ENCODE measurements around the gene CELA2B. TPM values are rescaled to one million over a fixed set of nuclear protein-coding genes. Genes with fewer than 3 reads are reported as not detected.

The CELA2B gene
- total and polyA plus RNA-seq, 2 donors (not counting 1 experiment from before 2014, with no cell fraction given) = not detected

- Histone ChIP-seq H3K9ac (ENCODE audit: insufficient read depth, low read length) (no peak overlapping the region), H3K4me2 (ENCODE audit: extremely low read depth, insufficient read depth, low read length) (no peak overlapping the region), H3K36me3 (ENCODE audit: control insufficient read depth, insufficient read depth, low read length) (no peaks in the 10 kb centered on the region), H2AFZ (ENCODE audit: low read length) (no peak overlapping the region), H3K79me2 (ENCODE audit: control insufficient read depth, insufficient read depth, low read length) (no peaks in the 10 kb centered on the region), H3K4me1 (ENCODE audit: control insufficient read depth, extremely low read depth, insufficient read depth, low read length) (no peaks in the 10 kb centered on the region), H3K4me3 (replicated peaks in 1 of 4; ENCODE audit: control extremely low read depth in 1 of 4, insufficient read depth in 1 of 4, low read depth in 3 of 4, low read length in 4 of 4) (no peak overlapping the region), H3K27me3 (ENCODE audit: control insufficient read depth, insufficient read depth, low read length) (peaks cover 7% of the 10 kb centered on the region), H4K20me1 (ENCODE audit: control insufficient read depth, extremely low read depth, insufficient read depth, low read length) (peaks cover under 1% of the 10 kb centered on the region), H3K27ac (ENCODE audit: insufficient read depth, low read length) (no peak overlapping the region), H3K9me3 (ENCODE audit: control insufficient read depth, insufficient read depth, low read depth, low read length) (no peaks in the 10 kb centered on the region)
- no peak for TF ChIP-seq CTCF (conservative IDR thresholded peaks at IDR 0.05 in 1 of 2, IDR thresholded peaks at IDR 0.05 in 1 of 2; ENCODE audit: low read depth in 1 of 2, low read length in 2 of 2)
- no peak for TF ChIP-seq EZH2 (IDR thresholded peaks at IDR 0.05; ENCODE audit: low read length, missing control alignments)
- no peak for DNase-seq (ENCODE audit: low read depth in 2 of 2)
These were observed 30.3 kb upstream of the CELA2B start for GRCh38 chr1:15445390-15446122.

GRCh38 chr1:15446212-15446611, 29.7 kb upstream of the CELA2B start:
- TF ChIP-seq EZH2 (IDR thresholded peaks at IDR 0.05; ENCODE audit: low read length, missing control alignments) (no peak), CTCF (conservative IDR thresholded peaks at IDR 0.05 in 1 of 2, IDR thresholded peaks at IDR 0.05 in 1 of 2; ENCODE audit: low read depth in 1 of 2, low read length in 2 of 2) (no peak)
- H3K36me3 ChIP-seq (ENCODE audit: control insufficient read depth, insufficient read depth, low read length) = no peaks in the 10 kb centered on the region
- H3K4me2 ChIP-seq (ENCODE audit: extremely low read depth, insufficient read depth, low read length) = no peak overlapping the region
- no peak overlapping the region for H3K9ac ChIP-seq (ENCODE audit: insufficient read depth, low read length)
- H3K9me3 ChIP-seq (ENCODE audit: control insufficient read depth, insufficient read depth, low read depth, low read length) = no peaks in the 10 kb centered on the region
- peaks cover 7% of the 10 kb centered on the region for H3K27me3 ChIP-seq (ENCODE audit: control insufficient read depth, insufficient read depth, low read length)
- H3K27ac ChIP-seq (ENCODE audit: insufficient read depth, low read length) = no peak overlapping the region
- no peaks in the 10 kb centered on the region for H4K20me1 ChIP-seq (ENCODE audit: control insufficient read depth, extremely low read depth, insufficient read depth, low read length)
- H3K4me1 ChIP-seq (ENCODE audit: control insufficient read depth, extremely low read depth, insufficient read depth, low read length) = no peaks in the 10 kb centered on the region
- H2AFZ ChIP-seq (ENCODE audit: low read length) = no peak overlapping the region
- no peak overlapping the region for H3K4me3 ChIP-seq (replicated peaks in 1 of 4; ENCODE audit: control extremely low read depth in 1 of 4, insufficient read depth in 1 of 4, low read depth in 3 of 4, low read length in 4 of 4)
- no peak for DNase-seq (ENCODE audit: low read depth in 2 of 2)
- no peaks in the 10 kb centered on the region for H3K79me2 ChIP-seq (ENCODE audit: control insufficient read depth, insufficient read depth, low read length)

- Histone ChIP-seq H3K27ac (ENCODE audit: insufficient read depth, low read length) (no peak overlapping the region), H3K4me3 (replicated peaks in 1 of 4; ENCODE audit: control extremely low read depth in 1 of 4, insufficient read depth in 1 of 4, low read depth in 3 of 4, low read length in 4 of 4) (no peak overlapping the region)
- no peak for TF ChIP-seq CTCF (conservative IDR thresholded peaks at IDR 0.05 in 1 of 2, IDR thresholded peaks at IDR 0.05 in 1 of 2; ENCODE audit: low read depth in 1 of 2, low read length in 2 of 2)
- TF ChIP-seq EZH2 (IDR thresholded peaks at IDR 0.05; ENCODE audit: low read length, missing control alignments) = no peak
These were observed 26.9 kb upstream of the CELA2B start for GRCh38 chr1:15448877-15449462.

More at GRCh38 chr1:15448877-15449462, 26.9 kb upstream of the CELA2B start:
- no peaks in the 10 kb centered on the region for H3K36me3 ChIP-seq (ENCODE audit: control insufficient read depth, insufficient read depth, low read length)
- peaks cover under 1% of the 10 kb centered on the region for H3K4me1 ChIP-seq (ENCODE audit: control insufficient read depth, extremely low read depth, insufficient read depth, low read length)
- no peak overlapping the region for H2AFZ ChIP-seq (ENCODE audit: low read length)
- no peak overlapping the region for H3K9ac ChIP-seq (ENCODE audit: insufficient read depth, low read length)
- H3K79me2 ChIP-seq (ENCODE audit: control insufficient read depth, insufficient read depth, low read length) = no peaks in the 10 kb centered on the region
- no peak for DNase-seq (ENCODE audit: low read depth in 2 of 2)
- no peaks in the 10 kb centered on the region for H4K20me1 ChIP-seq (ENCODE audit: control insufficient read depth, extremely low read depth, insufficient read depth, low read length)
- peaks cover 4% of the 10 kb centered on the region for H3K27me3 ChIP-seq (ENCODE audit: control insufficient read depth, insufficient read depth, low read length)
- H3K9me3 ChIP-seq (ENCODE audit: control insufficient read depth, insufficient read depth, low read depth, low read length) = no peaks in the 10 kb centered on the region
- H3K4me2 ChIP-seq (ENCODE audit: extremely low read depth, insufficient read depth, low read length) = no peak overlapping the region

All from fibroblast of lung (primary cell).